SK-N-SH (cell line): ENCODE results near the gene ANAPC2. TPM values are rescaled to one million over a fixed set of nuclear protein-coding genes. Genes with fewer than 3 reads are reported as not detected.

Experiments
- CTCF ChIA-PET: fragments of 300-600, 350-600 bp; formaldehyde crosslinking; extraction: SDS; loops from one replicate; lab custom pipeline; 2021; lab: Yijun Ruan, JAX
- POLR2A ChIA-PET: fragments of 350-600 bp; sonication (Branson Sonifier 250); formaldehyde crosslinking; extraction: SDS; loops from one replicate; lab custom pipeline; 2020; ENCODE audit warnings: antibody characterized with exemption, inconsistent platforms; lab: Yijun Ruan, JAX
- DNase-seq: peaks from one replicate; pipeline ENCODE4 v3.0.0; 2012
- H2AFZ ChIP-seq: fragments of 200-600 bp; sonication (generic); 2 replicates; pipeline ENCODE4 v1.8.1; 2016; ENCODE audit warnings: antibody characterized with exemption, mild to moderate bottlenecking, low read depth
- H3F3A ChIP-seq: fragments of 200-600 bp; sonication (generic); replicated peaks from 2 replicates; pipeline ENCODE3; 2016; ENCODE audit warnings: antibody characterized with exemption, mild to moderate bottlenecking; ENCODE audit not compliant: insufficient read depth
- H3K27ac ChIP-seq, 2 experiments: fragments of 200-500 bp in 1 of 2; fragments of 200-600 bp in 1 of 2; sonication (Bioruptor generic) in 1 of 2; sonication (generic), shearing (Covaris generic) in 1 of 2; 2 replicates each; pipeline versions ENCODE4 v1.5.1 to v1.6.1; 2014 to 2016; ENCODE audit warnings: low read depth in 2 of 2, inconsistent platforms in 1 of 2, low read length in 1 of 2, mild to moderate bottlenecking in 1 of 2, mixed read lengths in 1 of 2
- H3K27me3 ChIP-seq: fragments of 200-600 bp; sonication (generic), shearing (Covaris generic); 2 replicates; pipeline ENCODE4 v1.6.1; 2016; ENCODE audit warnings: mixed run types; ENCODE audit not compliant: insufficient read depth
- H3K36me3 ChIP-seq, 2 experiments: fragments of 200-500 bp in 1 of 2; fragments of 200-600 bp in 1 of 2; sonication (Bioruptor generic) in 1 of 2; sonication (generic) in 1 of 2; replicated peaks in 1 of 2; 2 replicates each; pipeline versions ENCODE3 to v1.5.1; 2014 to 2016; ENCODE audit warnings: low read length in 1 of 2, mild to moderate bottlenecking in 1 of 2; ENCODE audit not compliant: insufficient read depth in 2 of 2, control insufficient read depth in 1 of 2
- H3K4me1 ChIP-seq, 2 experiments: fragments of 200-500 bp in 1 of 2; fragments of 200-600 bp in 1 of 2; sonication (Bioruptor generic) in 1 of 2; sonication (generic), shearing (Covaris generic) in 1 of 2; 2 replicates each; pipeline versions ENCODE4 v1.5.1 to v1.6.1; 2014 to 2016; ENCODE audit warnings: low read depth in 1 of 2, low read length in 1 of 2, mixed run types in 1 of 2; ENCODE audit not compliant: insufficient read depth in 2 of 2, control insufficient read depth in 1 of 2
- H3K4me2 ChIP-seq: fragments of 200-600 bp; sonication (generic), shearing (Covaris generic); 2 replicates; pipeline ENCODE4 v1.6.1; 2017; ENCODE audit warnings: mixed run types
- H3K4me3 ChIP-seq, 2 experiments: fragments of 200-500 bp in 1 of 2; fragments of 200-600 bp in 1 of 2; sonication (Bioruptor generic) in 1 of 2; sonication (generic), shearing (Covaris generic) in 1 of 2; 2 replicates each; pipeline versions ENCODE4 v1.5.1 to v1.8.1; 2014 to 2016; ENCODE audit warnings: low read depth in 2 of 2, inconsistent platforms in 1 of 2, low read length in 1 of 2, mild to moderate bottlenecking in 1 of 2, mixed read lengths in 1 of 2, moderate library complexity in 1 of 2
- H3K79me2 ChIP-seq: fragments of 200-600 bp; sonication (generic); 2 replicates; pipeline ENCODE4 v1.8.1; 2017; ENCODE audit warnings: mild to moderate bottlenecking; ENCODE audit not compliant: insufficient read depth
- H3K9ac ChIP-seq: fragments of 200-600 bp; sonication (generic); 2 replicates; pipeline ENCODE4 v1.6.1; 2017; ENCODE audit warnings: mixed run types
- H3K9me2 ChIP-seq: fragments of 200-600 bp; sonication (generic); 2 replicates; pipeline ENCODE4 v1.6.1; 2017; ENCODE audit warnings: mixed run types
- H3K9me3 ChIP-seq: fragments of 200-600 bp; sonication (generic); 2 replicates; pipeline ENCODE4 v1.6.1; 2017; ENCODE audit warnings: mixed run types, mild to moderate bottlenecking, moderate library complexity
- H4K20me1 ChIP-seq: fragments of 200-600 bp; sonication (generic); 2 replicates; pipeline ENCODE4 v1.6.1; 2017; ENCODE audit warnings: mild to moderate bottlenecking, mixed run types; ENCODE audit not compliant: insufficient read depth
- FOXJ3 ChIP-seq: sonication (generic); formaldehyde crosslinking; IDR thresholded peaks from 2 replicates; pipeline ENCODE4 v1.5.1; 2020; ENCODE audit warnings: mild to moderate bottlenecking, missing genetic modification reagents
- FOXM1 ChIP-seq: IDR thresholded peaks from 2 replicates; pipeline ENCODE4 v1.4.0; 2012; ENCODE audit warnings: low read depth, mild to moderate bottlenecking
- GABPA ChIP-seq: IDR thresholded peaks from 2 replicates; pipeline ENCODE4 v1.4.0; 2012; ENCODE audit warnings: low read depth, mild to moderate bottlenecking
- GATA2 ChIP-seq: sonication (generic); formaldehyde crosslinking; IDR thresholded peaks from 2 replicates; pipeline ENCODE4 v1.5.0; 2020; ENCODE audit warnings: mild to moderate bottlenecking, missing genetic modification reagents
- JUND ChIP-seq: IDR thresholded peaks from 2 replicates; pipeline ENCODE4 v1.4.0; 2012
- MXI1 ChIP-seq: IDR thresholded peaks from 2 replicates; pipeline ENCODE4 v1.6.1; 2012; ENCODE audit warnings: mild to moderate bottlenecking, low read depth, low read length, improper control_type of control experiment
- NRF1 ChIP-seq: IDR thresholded peaks from 2 replicates; pipeline ENCODE4 v1.6.1; 2012; ENCODE audit warnings: low read depth, mild to moderate bottlenecking, low read length
- RCOR1 ChIP-seq: fragments of 150-350 bp; IDR thresholded peaks from 2 replicates; pipeline ENCODE4 v1.6.1; 2017; ENCODE audit warnings: antibody characterized with exemption, low read length
- RXRA ChIP-seq: IDR thresholded peaks from 2 replicates; pipeline ENCODE4 v1.4.0; 2012; ENCODE audit warnings: low read depth, mild to moderate bottlenecking, borderline replicate concordance
- SMC3 ChIP-seq: IDR thresholded peaks from 2 replicates; pipeline ENCODE4 v1.6.1; 2012; ENCODE audit warnings: low read depth, low read length, improper control_type of control experiment
- TEAD4 ChIP-seq: IDR thresholded peaks from 2 replicates; pipeline ENCODE4 v1.4.0; 2012; ENCODE audit warnings: mild to moderate bottlenecking, borderline replicate concordance; ENCODE audit not compliant: insufficient read depth
- WGBS: methylation state at CpG from one replicate; pipeline ENCODE4 v1.1.6; 2017; ENCODE audit warnings: low lambda C conversion rate; 5-methylcytosine and 5-hydroxymethylcytosine counted together
- polyA plus RNA-seq, 3 experiments: library from polyadenylated mRNA; depleted of rRNA; stranded (reverse); fragments of >200 nt; gene quantifications; 2 replicates each; pipeline ENCODE4 v1.2.3, GENCODE V29; 2012
- TF ChIP-seq, protein P1 (sequence below): IDR thresholded peaks from 2 replicates; pipeline ENCODE4; 2012
- TF ChIP-seq, protein P2 (sequence below): IDR thresholded peaks from 2 replicates; pipeline ENCODE4 v1.4.0; 2012; ENCODE audit warnings: low read depth, borderline replicate concordance
- TF ChIP-seq, protein P3 (sequence below): IDR thresholded peaks from 2 replicates; pipeline ENCODE4 v1.4.0; 2012; ENCODE audit warnings: low read depth, borderline replicate concordance

ANAPC2 gene
- polyA plus RNA-seq, 1 of the 3 experiments (the other 2 are of a cell fraction) = 35.1 TPM

DNA sequence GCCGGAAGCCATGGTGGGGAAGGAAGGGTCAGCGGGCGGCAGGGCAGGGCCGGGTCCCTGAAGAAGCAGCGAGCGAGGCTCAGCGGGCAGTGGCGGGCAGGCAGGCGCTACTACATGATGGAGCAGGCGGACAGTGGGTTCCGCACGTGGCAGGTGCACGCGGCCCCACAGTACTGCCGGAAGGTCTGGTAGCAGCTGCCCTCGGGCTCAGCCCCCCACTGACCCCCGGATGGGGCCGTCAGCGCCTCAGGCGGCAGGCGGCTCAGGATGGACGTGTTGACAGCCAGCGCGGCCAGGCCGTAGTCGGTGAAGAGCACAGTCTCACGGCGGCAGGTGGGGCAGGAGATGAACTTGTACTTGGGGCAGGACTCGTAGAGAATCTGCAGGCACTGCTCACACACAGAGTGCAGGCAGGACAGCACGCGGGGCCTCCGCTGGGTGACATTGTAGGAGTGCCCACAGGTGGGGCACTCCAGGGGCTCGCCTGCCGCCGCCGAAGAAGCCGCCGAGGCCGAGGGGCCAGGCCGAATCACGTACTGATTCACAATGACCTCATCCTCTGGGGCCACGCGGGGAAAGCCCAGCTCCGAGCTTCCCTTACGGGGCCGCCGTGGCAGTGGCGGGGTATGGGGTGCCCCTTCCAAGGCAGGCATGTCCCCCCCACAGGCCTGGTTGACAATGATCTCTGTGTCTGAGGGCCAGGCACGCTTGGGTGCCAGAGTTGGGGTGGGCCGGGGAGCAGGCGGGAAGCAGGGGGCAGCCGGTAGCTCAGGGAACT is 32.1 kb upstream of the ANAPC2 start:
- TF ChIP-seq FOXJ3 (CRISPR knock-in tag) (no peak), FOXM1 (no peak), JUND (no peak), GABPA (no peak), RXRA (no peak), SMC3 (no peak), TEAD4 (no peak), RCOR1 (no peak), NRF1 (no peak), GATA2 (no peak), MXI1 (no peak)
- TF ChIP-seq, protein P1, sequence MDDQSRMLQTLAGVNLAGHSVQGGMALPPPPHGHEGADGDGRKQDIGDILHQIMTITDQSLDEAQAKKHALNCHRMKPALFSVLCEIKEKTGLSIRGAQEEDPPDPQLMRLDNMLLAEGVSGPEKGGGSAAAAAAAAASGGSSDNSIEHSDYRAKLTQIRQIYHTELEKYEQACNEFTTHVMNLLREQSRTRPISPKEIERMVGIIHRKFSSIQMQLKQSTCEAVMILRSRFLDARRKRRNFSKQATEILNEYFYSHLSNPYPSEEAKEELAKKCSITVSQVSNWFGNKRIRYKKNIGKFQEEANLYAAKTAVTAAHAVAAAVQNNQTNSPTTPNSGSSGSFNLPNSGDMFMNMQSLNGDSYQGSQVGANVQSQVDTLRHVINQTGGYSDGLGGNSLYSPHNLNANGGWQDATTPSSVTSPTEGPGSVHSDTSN = no peak
- TF ChIP-seq, protein P2, sequence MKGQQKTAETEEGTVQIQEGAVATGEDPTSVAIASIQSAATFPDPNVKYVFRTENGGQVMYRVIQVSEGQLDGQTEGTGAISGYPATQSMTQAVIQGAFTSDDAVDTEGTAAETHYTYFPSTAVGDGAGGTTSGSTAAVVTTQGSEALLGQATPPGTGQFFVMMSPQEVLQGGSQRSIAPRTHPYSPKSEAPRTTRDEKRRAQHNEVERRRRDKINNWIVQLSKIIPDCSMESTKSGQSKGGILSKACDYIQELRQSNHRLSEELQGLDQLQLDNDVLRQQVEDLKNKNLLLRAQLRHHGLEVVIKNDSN = no peak
- TF ChIP-seq, protein P3, sequence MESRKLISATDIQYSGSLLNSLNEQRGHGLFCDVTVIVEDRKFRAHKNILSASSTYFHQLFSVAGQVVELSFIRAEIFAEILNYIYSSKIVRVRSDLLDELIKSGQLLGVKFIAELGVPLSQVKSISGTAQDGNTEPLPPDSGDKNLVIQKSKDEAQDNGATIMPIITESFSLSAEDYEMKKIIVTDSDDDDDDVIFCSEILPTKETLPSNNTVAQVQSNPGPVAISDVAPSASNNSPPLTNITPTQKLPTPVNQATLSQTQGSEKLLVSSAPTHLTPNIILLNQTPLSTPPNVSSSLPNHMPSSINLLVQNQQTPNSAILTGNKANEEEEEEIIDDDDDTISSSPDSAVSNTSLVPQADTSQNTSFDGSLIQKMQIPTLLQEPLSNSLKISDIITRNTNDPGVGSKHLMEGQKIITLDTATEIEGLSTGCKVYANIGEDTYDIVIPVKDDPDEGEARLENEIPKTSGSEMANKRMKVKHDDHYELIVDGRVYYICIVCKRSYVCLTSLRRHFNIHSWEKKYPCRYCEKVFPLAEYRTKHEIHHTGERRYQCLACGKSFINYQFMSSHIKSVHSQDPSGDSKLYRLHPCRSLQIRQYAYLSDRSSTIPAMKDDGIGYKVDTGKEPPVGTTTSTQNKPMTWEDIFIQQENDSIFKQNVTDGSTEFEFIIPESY = no peak
- Histone ChIP-seq H2AFZ (no peak overlapping the region), H3K36me3 (peaks cover 0 to 6% of the 10 kb centered on the region in 2 experiments), H3K79me2 (no peaks in the 10 kb centered on the region), H3K4me3 (no peak overlapping the region), H3K9ac (no peak overlapping the region), H3K27me3 (no peaks in the 10 kb centered on the region), H3K9me2 (no peaks in the 10 kb centered on the region), H4K20me1 (no peaks in the 10 kb centered on the region), H3K27ac (no peak overlapping the region), H3K4me2 (no peak overlapping the region), H3K9me3 (no peaks in the 10 kb centered on the region), H3F3A (no peaks in the 10 kb centered on the region), H3K4me1 (peaks cover 5 to 17% of the 10 kb centered on the region in 2 experiments; a peak in 1 of 4 replicates)
- DNase-seq = no peak
- WGBS = 95% methylated on average over 28 of the region's 52 CpGs
- CTCF ChIA-PET = interaction anchor here (0.9 to 1.5 kb wide), 3 partner anchors 16 to 102 kb away, joined by 3 read pairs; no protein-coding TSS in a partner anchor
- POLR2A ChIA-PET = interaction anchor here (1.1 kb wide), 1 partner anchor 19 kb away, joined by 3 read pairs; no protein-coding TSS in a partner anchor
